A549 (cell line): ENCODE measurements around the gene RAI14. TPM values are rescaled to one million over a fixed set of nuclear protein-coding genes. Genes with fewer than 3 reads are reported as not detected.
A peak's percentile ranks its signal among the peaks of the same experiment; 100 is the strongest.

Experiments
- ATAC-seq, 2 experiments: fragments of 200-7000 bp in 1 of 2; fragments of >200 bp in 1 of 2; cut with Nextera tagmentation in 1 of 2; cut with Tn5 transposase in 1 of 2; 3 replicates each; pipeline versions ENCODE4 v1.8.0 to v1.9.1; 2018 to 2020; ENCODE audit warnings: mild to moderate bottlenecking in 1 of 2, moderate library complexity in 1 of 2
- CTCF ChIA-PET: fragments of 300-600 bp; sonication (Branson Sonifier 250); formaldehyde crosslinking; extraction: SDS; loops from one replicate; lab custom pipeline; 2021; ENCODE audit warnings: antibody characterized with exemption, inconsistent platforms; lab: Yijun Ruan, JAX
- POLR2A ChIA-PET: fragments of 350-600 bp; formaldehyde crosslinking; extraction: SDS; loops from one replicate; lab custom pipeline; 2021; ENCODE audit warnings: antibody characterized with exemption, inconsistent platforms; lab: Yijun Ruan, JAX
- DNase-seq, 2 experiments: peaks; one replicate each; pipeline versions ENCODE4 v3.0.0 to v3.0.0-alpha.2; 2011 to 2016; ENCODE audit warnings: low read depth in 1 of 2, low spot score in 1 of 2
- FAIRE-seq: peaks from 2 replicates; lab custom pipeline; 2011; peaks lifted over from hg19 to GRCh38; lab: Jason Lieb, UNC
- H3K27ac ChIP-seq, 2 experiments: fragments of >200 bp; sonication (Bioruptor Twin); formaldehyde crosslinking; 3 replicates each; pipeline ENCODE4 v1.5.1; 2016 to 2017
- H3K4me1 ChIP-seq: fragments of >200 bp; sonication (Bioruptor Twin); formaldehyde crosslinking; 3 replicates; pipeline ENCODE4 v1.6.1; 2016
- H3K4me2 ChIP-seq: fragments of >200 bp; sonication (Bioruptor Twin); formaldehyde crosslinking; 3 replicates; pipeline ENCODE4 v1.6.1; 2016
- H3K4me3 ChIP-seq: fragments of >200 bp; sonication (Bioruptor Twin); formaldehyde crosslinking; 3 replicates; pipeline ENCODE4 v1.5.1; 2016
- H3K9me3 ChIP-seq: fragments of >200 bp; sonication (Bioruptor Twin); formaldehyde crosslinking; 3 replicates; pipeline ENCODE4 v1.6.1; 2016
- BCL3 ChIP-seq: fragments of >200 bp; sonication (Bioruptor Twin); formaldehyde crosslinking; IDR thresholded peaks from 3 replicates; pipeline ENCODE4 v1.6.1; 2016
- CHD2 ChIP-seq: fragments of 150-350 bp; IDR thresholded peaks from 2 replicates; pipeline ENCODE4 v1.6.1; 2014; ENCODE audit warnings: low read length; ENCODE audit not compliant: partially characterized antibody
- CHD4 ChIP-seq: fragments of 200-600 bp; sonication (generic); IDR thresholded peaks from 2 replicates; pipeline ENCODE4 v1.6.1; 2016; ENCODE audit warnings: antibody characterized with exemption, mild to moderate bottlenecking, borderline replicate concordance
- CTCF ChIP-seq: fragments of >200 bp; sonication (Bioruptor Twin); formaldehyde crosslinking; IDR thresholded peaks from 3 replicates; pipeline ENCODE4 v1.5.1; 2016
- EHF ChIP-seq: fragments of 250-450 bp; sonication (Bioruptor Pico); IDR thresholded peaks from 2 replicates; pipeline ENCODE4 v1.5.0; 2020; ENCODE audit warnings: mild to moderate bottlenecking
- ELK1 ChIP-seq: fragments of 150-350 bp; IDR thresholded peaks from 2 replicates; pipeline ENCODE4 v1.6.1; 2014; ENCODE audit warnings: low read depth, mild to moderate bottlenecking, low read length
- FOSB ChIP-seq: fragments of 250-450 bp; sonication (Bioruptor Pico); IDR thresholded peaks from 2 replicates; pipeline ENCODE4 v1.5.0; 2020; ENCODE audit warnings: mild to moderate bottlenecking, moderate library complexity
- GATA3 ChIP-seq: IDR thresholded peaks from 2 replicates; pipeline ENCODE4 v1.6.1; 2012; ENCODE audit warnings: borderline replicate concordance
- HES2 ChIP-seq: fragments of >200 bp; sonication (Bioruptor Twin); formaldehyde crosslinking; IDR thresholded peaks from 2 replicates; pipeline ENCODE4 v1.6.1; 2016
- HEYL ChIP-seq: fragments of 250-450 bp; sonication (Bioruptor Pico); IDR thresholded peaks from 2 replicates; pipeline ENCODE4 v1.8.0; 2021; ENCODE audit warnings: mild to moderate bottlenecking, moderate library complexity
- HOXB13 ChIP-seq: fragments of 250-450 bp; sonication (Bioruptor Pico); IDR thresholded peaks from 2 replicates; pipeline ENCODE4 v1.5.0; 2020; ENCODE audit warnings: low read depth, mild to moderate bottlenecking, moderate library complexity
- HOXB5 ChIP-seq: fragments of 250-450 bp; sonication (Bioruptor Pico); IDR thresholded peaks from 2 replicates; pipeline ENCODE4 v1.5.0; 2020; ENCODE audit warnings: mild to moderate bottlenecking, moderate library complexity
- JUN ChIP-seq, 2 experiments: fragments of >200 bp; sonication (Bioruptor Twin); formaldehyde crosslinking; IDR thresholded peaks; 2 replicates in 1 of 2; 3 replicates in 1 of 2; pipeline ENCODE4 v1.6.1; 2016 to 2017
- KDM1A ChIP-seq: fragments of 200-600 bp; sonication (generic); IDR thresholded peaks from 2 replicates; pipeline ENCODE4 v1.6.1; 2016; ENCODE audit warnings: low read depth, mild to moderate bottlenecking
- MYC ChIP-seq: IDR thresholded peaks from 2 replicates; pipeline ENCODE4 v1.6.1; 2012; ENCODE audit warnings: mild to moderate bottlenecking, inconsistent platforms, low read length, improper control_type of control experiment, borderline replicate concordance
- NR3C1 ChIP-seq: fragments of >200 bp; sonication (Bioruptor Twin); formaldehyde crosslinking; IDR thresholded peaks from 3 replicates; pipeline ENCODE4 v1.6.1; 2017
- PBX3 ChIP-seq: IDR thresholded peaks from 2 replicates; pipeline ENCODE4 v1.6.1; 2012
- POLR2A ChIP-seq: IDR thresholded peaks from 2 replicates; pipeline ENCODE4 v1.6.1; 2012; ENCODE audit warnings: mild to moderate bottlenecking, low read length
- POLR2AphosphoS2 ChIP-seq: conservative IDR thresholded peaks from 2 replicates; pipeline ENCODE4 v1.6.1; 2012; ENCODE audit warnings: low read length, improper control_type of control experiment, inconsistent platforms
- RCOR1 ChIP-seq: fragments of 150-350 bp; IDR thresholded peaks from 2 replicates; pipeline ENCODE4 v1.6.1; 2014; ENCODE audit warnings: antibody characterized with exemption, low read length, low read depth
- SMC3 ChIP-seq: fragments of >200 bp; sonication (Bioruptor Twin); formaldehyde crosslinking; IDR thresholded peaks from 3 replicates; pipeline ENCODE4 v1.6.1; 2018; ENCODE audit warnings: inconsistent platforms
- SREBF2 ChIP-seq: fragments of 450-650 bp; IDR thresholded peaks from 2 replicates; pipeline ENCODE4 v1.6.1; 2014; ENCODE audit warnings: mild to moderate bottlenecking, moderate library complexity
- TFCP2L1 ChIP-seq: fragments of 250-450 bp; sonication (Bioruptor Pico); IDR thresholded peaks from 2 replicates; pipeline ENCODE4 v1.5.0; 2021; ENCODE audit warnings: mild to moderate bottlenecking
- ZC3H11A ChIP-seq: fragments of 450-650 bp; IDR thresholded peaks from 2 replicates; pipeline ENCODE4 v1.6.1; 2014; ENCODE audit warnings: antibody characterized with exemption, mild to moderate bottlenecking
- ZSCAN20 ChIP-seq: fragments of 250-450 bp; sonication (Bioruptor Pico); IDR thresholded peaks from 2 replicates; pipeline ENCODE4 v1.8.0; 2022; ENCODE audit warnings: mild to moderate bottlenecking, moderate library complexity
- WGBS: methylation state at CpG from one replicate; pipeline ENCODE4 v1.1.6; 2017; ENCODE audit errors: missing lambda C conversion rate; 5-methylcytosine and 5-hydroxymethylcytosine counted together
- polyA plus RNA-seq, 4 experiments: library from polyadenylated mRNA; depleted of rRNA in 3 of 4; stranded (reverse); fragments of >200 nt; fragmentation: RNase III in 1 of 4; extraction: RNeasy Plus Mini Kit Qiagen cat#74134 plus additional on column Dnase treatment in 1 of 4; gene quantifications; 2 replicates in 3 of 4; 3 replicates in 1 of 4; pipeline ENCODE4 v1.2.3, GENCODE V29; 2011 to 2017

RAI14 gene
- polyA plus RNA-seq, 2 of the 4 experiments (the other 2 are of a cell fraction): 71.9 to 97.7 TPM

- Histone ChIP-seq H3K27ac (no peak overlapping the region), H3K4me2 (no peak overlapping the region), H3K4me1 (no peaks in the 10 kb centered on the region), H3K9me3 (no peaks in the 10 kb centered on the region), H3K4me3 (no peak overlapping the region)
- TF ChIP-seq CHD4 (no peak), HOXB13 (CRISPR knock-in tag) (no peak), JUN (IDR thresholded peaks at IDR 0.05) (no peak), POLR2AphosphoS2 (no peak), MYC (no peak), PBX3 (no peak), BCL3 (no peak), GATA3 (no peak), HES2 (no peak), SREBF2 (no peak), FOSB (CRISPR knock-in tag) (no peak), RCOR1 (no peak), CHD2 (no peak), TFCP2L1 (no peak), EHF (CRISPR knock-in tag) (no peak), ZC3H11A (no peak), POLR2A (no peak), ELK1 (no peak)
- 100% methylated on average over 1 of the region's 1 CpG for WGBS
- ATAC-seq (no peak), FAIRE-seq (no peak), DNase-seq (no peak)
- POLR2A ChIA-PET: no interaction called here
- CTCF ChIA-PET: interaction anchor here (0.6 kb wide), 1 partner anchor 238 kb away, joined by 3 read pairs; no protein-coding TSS in a partner anchor
These were observed 109.5 kb downstream of the RAI14 start for GRCh38 chr5:34765662-34766061.

- DNase-seq: no peak
- TF ChIP-seq CHD4 (no peak), TFCP2L1 (no peak), ZC3H11A (no peak), POLR2AphosphoS2 (no peak)
- CTCF ChIA-PET: no interaction called here
- 89% methylated on average over 7 of the region's 7 CpGs for WGBS
- no peak overlapping the region for H3K4me2 ChIP-seq
- no peak; a peak in 1 of 6 replicates for ATAC-seq
- H3K4me1 ChIP-seq: no peaks in the 10 kb centered on the region
- no peak for FAIRE-seq
- no peak overlapping the region for H3K27ac ChIP-seq
- POLR2A ChIA-PET: no interaction called here
- H3K9me3 ChIP-seq: no peaks in the 10 kb centered on the region
- H3K4me3 ChIP-seq: no peak overlapping the region
These were observed 111.1 kb downstream of the RAI14 start for GRCh38 chr5:34767180-34767579.

GRCh38 chr5:34770486-34770885, 114.4 kb downstream of the RAI14 start:
- Histone ChIP-seq H3K4me2 (no peak overlapping the region), H3K4me1 (no peaks in the 10 kb centered on the region), H3K4me3 (no peak overlapping the region), H3K27ac (no peak overlapping the region), H3K9me3 (peaks cover 11% of the 10 kb centered on the region; the same call in 1 of the 3 replicates)
- 92% methylated on average over 4 of the region's 4 CpGs for WGBS
- POLR2A ChIA-PET: no interaction called here
- ATAC-seq (peak in 1 of 2 experiments; percentile 38; a peak in 1 of 6 replicates), FAIRE-seq (no peak), DNase-seq (no peak)
- no peak for TF ChIP-seq SMC3
- TF ChIP-seq HOXB5 (CRISPR knock-in tag): no peak
- TF ChIP-seq CTCF: no peak
- TF ChIP-seq FOSB (CRISPR knock-in tag): no peak
- TF ChIP-seq HEYL: no peak
- no peak for TF ChIP-seq ZSCAN20
- TF ChIP-seq KDM1A: no peak
- TF ChIP-seq NR3C1: no peak
- CTCF ChIA-PET: interaction anchor here (1.0 to 2.7 kb wide), 3 partner anchors 11 to 285 kb away, joined by 3 to 8 read pairs (median 3); no protein-coding TSS in a partner anchor
